WERI-Rb-1 (cell line): Measurements from ENCODE around the gene CACNA2D2.
A peak's percentile ranks its signal among the peaks of the same experiment; 100 is the strongest.

Experiments used
- DNase-seq: peaks from one replicate; pipeline ENCODE4 v3.0.0-alpha.2; 2020
- H3K27ac ChIP-seq: fragments of 250-450 bp; sonication (Bioruptor Pico); 2 replicates; pipeline ENCODE4 v1.5.1; 2020; ENCODE audit warnings: mild to moderate bottlenecking, moderate library complexity
- H3K27me3 ChIP-seq: fragments of 250-450 bp; sonication (Bioruptor Pico); 2 replicates; pipeline ENCODE4 v1.5.1; 2021; ENCODE audit warnings: mild to moderate bottlenecking, low read depth, moderate library complexity; ENCODE audit not compliant: insufficient read depth, severe bottlenecking
- H3K36me3 ChIP-seq: fragments of 250-450 bp; sonication (Bioruptor Pico); 2 replicates; pipeline ENCODE4 v1.5.1; 2020; ENCODE audit warnings: mild to moderate bottlenecking, moderate library complexity
- H3K4me3 ChIP-seq: 2 replicates; pipeline ENCODE4 v1.5.1; 2011; ENCODE audit warnings: low read depth, mild to moderate bottlenecking, control low read depth, low read length
- H3K9me3 ChIP-seq: fragments of 250-450 bp; sonication (Bioruptor Pico); 2 replicates; pipeline ENCODE4 v1.5.1; 2021; ENCODE audit warnings: mild to moderate bottlenecking, moderate library complexity; ENCODE audit not compliant: severe bottlenecking
- TF ChIP-seq, protein P1 (sequence below): IDR thresholded peaks from 2 replicates; pipeline ENCODE4 v1.5.1; 2011; ENCODE audit warnings: low read depth, mild to moderate bottlenecking, control low read depth, inconsistent platforms, low read length

The CACNA2D2 gene

DNA sequence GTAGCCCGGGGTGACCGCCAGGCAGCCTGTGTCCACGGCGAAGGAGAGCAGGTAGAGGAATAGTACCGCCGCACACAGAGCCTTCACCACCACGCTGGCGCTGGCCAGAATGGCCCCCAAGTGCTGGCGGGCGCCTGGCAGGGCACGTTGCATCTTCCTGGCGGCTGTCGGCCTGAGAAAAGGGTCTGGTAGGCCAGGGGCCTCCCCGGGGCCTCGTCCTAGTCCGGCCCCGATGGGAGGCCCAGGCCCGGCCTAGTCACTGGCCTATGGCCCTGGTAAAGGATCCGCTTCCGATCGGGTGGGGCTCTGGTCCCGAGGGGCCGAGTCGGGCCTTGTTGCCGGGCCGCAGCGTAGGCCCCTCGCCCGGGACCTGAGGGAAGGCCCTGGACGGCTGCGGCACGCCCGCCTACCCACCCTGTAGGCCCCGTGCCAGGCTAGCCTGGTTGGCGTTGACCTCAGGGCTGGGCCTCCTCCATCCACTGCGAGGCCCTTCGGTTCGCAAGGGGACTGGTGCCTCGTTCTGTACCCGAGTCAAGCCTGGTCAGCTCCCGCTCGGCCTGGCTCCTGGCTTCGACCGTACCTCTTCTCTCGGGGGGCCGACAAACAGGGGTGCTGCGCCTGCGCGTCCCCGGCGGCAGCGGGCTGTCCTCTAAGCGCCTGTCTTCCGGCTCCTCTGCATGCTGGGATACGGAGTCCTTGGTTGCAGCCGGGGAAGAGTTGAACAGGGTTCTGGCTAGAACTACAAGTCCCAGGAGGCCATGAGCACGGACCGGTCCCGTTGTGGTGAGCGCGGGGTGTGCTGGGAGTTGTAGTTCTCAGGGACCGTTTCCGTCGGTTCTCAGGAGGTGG is 144.3 kb downstream of the CACNA2D2 start, which contains the start of gene TMEM115:
TMEM115 (minus strand) TSS at position 611 of the 849 bp plus-strand sequence; CDS start at position 153, 458 bp downstream.
- H3K36me3 ChIP-seq, result peaks cover 43% of the 10 kb centered on the region
- no peaks in the 10 kb centered on the region for H3K27me3 ChIP-seq
- H3K9me3 ChIP-seq, result no peaks in the 10 kb centered on the region
- TF ChIP-seq, protein P1, sequence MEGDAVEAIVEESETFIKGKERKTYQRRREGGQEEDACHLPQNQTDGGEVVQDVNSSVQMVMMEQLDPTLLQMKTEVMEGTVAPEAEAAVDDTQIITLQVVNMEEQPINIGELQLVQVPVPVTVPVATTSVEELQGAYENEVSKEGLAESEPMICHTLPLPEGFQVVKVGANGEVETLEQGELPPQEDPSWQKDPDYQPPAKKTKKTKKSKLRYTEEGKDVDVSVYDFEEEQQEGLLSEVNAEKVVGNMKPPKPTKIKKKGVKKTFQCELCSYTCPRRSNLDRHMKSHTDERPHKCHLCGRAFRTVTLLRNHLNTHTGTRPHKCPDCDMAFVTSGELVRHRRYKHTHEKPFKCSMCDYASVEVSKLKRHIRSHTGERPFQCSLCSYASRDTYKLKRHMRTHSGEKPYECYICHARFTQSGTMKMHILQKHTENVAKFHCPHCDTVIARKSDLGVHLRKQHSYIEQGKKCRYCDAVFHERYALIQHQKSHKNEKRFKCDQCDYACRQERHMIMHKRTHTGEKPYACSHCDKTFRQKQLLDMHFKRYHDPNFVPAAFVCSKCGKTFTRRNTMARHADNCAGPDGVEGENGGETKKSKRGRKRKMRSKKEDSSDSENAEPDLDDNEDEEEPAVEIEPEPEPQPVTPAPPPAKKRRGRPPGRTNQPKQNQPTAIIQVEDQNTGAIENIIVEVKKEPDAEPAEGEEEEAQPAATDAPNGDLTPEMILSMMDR, result no peak
- DNase-seq, result peak; percentile 97
- H3K27ac ChIP-seq, result peak within 1 kb of the TSS; percentile 84
- peak within 1 kb of the TSS; percentile 92 for H3K4me3 ChIP-seq

DNA sequence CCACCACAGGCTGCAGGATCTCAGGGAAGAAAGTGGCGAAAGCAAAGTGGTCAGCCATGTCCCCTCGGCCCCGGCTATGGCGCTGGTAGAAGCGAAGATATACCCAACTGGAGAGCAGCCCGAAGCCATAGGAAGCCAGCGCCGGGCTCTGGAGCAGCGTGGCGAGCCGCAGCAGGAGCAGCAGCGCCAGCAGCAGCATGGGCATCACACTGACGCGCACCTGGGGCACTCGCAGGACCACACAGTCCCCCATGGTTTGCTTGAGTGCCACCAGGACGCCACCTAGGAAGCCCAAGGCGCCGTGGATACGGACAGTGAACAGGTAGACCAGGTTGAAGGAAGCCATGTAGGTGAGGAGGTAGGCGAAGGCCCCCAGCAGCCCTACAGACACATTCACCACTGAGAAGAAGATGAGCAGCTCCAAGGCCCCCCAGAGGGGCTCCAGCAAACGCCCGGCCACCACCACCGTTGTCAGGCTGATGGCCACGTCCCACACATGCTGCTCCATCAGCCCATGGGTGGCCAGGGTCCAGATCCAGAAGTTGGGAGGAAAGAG is 145.0 kb downstream of the CACNA2D2 start:
- Histone ChIP-seq H3K4me3 (peak overlapping the region; percentile 92), H3K27me3 (no peaks in the 10 kb centered on the region), H3K27ac (peak overlapping the region; percentile 84), H3K36me3 (peaks cover 50% of the 10 kb centered on the region), H3K9me3 (no peaks in the 10 kb centered on the region)
- TF ChIP-seq, protein P1, result no peak
- no peak for DNase-seq

DNA sequence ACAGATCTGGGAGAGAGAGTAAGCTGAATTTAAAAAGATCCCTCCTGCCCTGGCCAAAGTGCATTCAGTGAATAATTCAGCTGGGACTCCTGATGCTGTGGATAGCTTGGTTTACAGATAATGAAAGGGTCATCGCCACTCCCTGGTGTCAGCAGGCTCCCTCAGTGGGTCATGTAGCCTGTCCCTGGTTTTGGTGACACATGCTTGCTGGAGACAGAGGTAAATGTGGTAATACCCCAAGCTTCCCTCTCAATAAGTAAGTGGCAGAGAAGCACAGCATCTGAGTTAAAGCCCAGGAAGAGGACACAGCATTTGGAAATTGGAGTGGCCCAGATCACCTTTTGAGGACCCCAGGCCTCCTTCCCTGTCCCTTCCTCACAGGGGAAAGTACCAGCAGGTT is 146.0 kb downstream of the CACNA2D2 start:
- H3K4me3 ChIP-seq, result no peak overlapping the region

DNA sequence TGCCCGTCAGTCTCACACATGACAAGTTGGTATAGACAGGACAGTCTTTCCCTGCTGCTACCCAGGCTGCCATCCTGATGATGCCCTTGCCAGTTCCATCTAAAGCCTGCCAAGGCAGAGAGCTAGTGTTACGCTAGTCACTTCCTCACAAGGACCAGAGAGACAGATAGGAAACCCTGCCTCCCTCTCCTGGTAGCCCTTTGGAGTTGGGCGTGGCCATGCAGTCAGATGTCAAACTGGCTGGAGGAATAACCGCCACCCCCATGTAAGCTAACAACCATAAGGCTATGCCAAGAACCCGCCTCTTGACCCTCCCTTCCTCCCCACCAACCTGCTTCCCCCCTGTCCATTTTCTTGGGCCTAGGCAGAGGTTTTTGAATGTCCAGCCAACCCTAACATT is 146.9 kb downstream of the CACNA2D2 start:
- peaks cover 54% of the 10 kb centered on the region for H3K36me3 ChIP-seq
- H3K27me3 ChIP-seq, result no peaks in the 10 kb centered on the region
- no peaks in the 10 kb centered on the region for H3K9me3 ChIP-seq
- H3K4me3 ChIP-seq, result no peak overlapping the region
- TF ChIP-seq, protein P1, result no peak
- DNase-seq, result no peak
- H3K27ac ChIP-seq, result no peak overlapping the region

More for the DNA sequence above, 146.0 kb downstream of the CACNA2D2 start:
- no peak for DNase-seq
- Histone ChIP-seq H3K36me3 (peaks cover 54% of the 10 kb centered on the region), H3K27ac (no peak overlapping the region), H3K27me3 (no peaks in the 10 kb centered on the region), H3K9me3 (no peaks in the 10 kb centered on the region)
- TF ChIP-seq, protein P1, result no peak

DNA sequence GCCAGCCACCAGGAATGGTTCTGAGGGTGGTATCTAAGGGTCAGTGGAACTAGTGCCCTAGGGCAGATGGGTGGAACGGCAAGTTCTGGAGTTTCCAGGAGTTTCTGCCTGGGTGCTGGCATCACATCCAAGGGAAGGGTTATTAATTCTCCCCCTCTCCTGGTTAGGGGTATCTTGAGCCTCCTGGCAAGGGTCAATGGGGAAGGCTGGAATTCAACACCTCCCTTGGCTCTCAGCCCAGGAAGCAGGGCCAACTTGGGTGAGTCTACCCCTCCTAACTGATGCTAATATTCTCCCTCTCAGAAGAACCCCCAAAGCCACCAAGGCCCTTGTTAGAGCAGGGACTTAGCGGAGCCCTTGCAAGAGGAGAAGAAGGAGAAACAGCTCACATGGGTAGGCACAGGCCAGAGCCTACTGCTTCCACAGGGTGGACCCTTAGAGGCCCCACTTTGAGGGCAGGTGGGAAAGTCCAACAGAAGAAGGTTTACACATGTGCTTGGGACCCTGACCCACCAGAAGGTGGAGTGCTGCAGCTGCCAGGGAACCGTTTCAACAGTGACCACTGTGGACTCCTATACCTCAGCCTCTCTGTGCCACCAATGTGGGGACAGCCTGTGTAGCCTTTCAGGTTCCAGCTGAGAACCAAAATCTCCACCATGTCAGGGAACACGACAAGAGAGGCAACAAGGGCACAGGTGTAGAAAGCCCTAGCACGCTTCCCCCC is 147.4 kb downstream of the CACNA2D2 start:
- Histone ChIP-seq H3K9me3 (no peaks in the 10 kb centered on the region), H3K4me3 (no peak overlapping the region), H3K27me3 (no peaks in the 10 kb centered on the region), H3K27ac (no peak overlapping the region), H3K36me3 (peaks cover 54% of the 10 kb centered on the region)
- DNase-seq, result no peak
- TF ChIP-seq, protein P1, result peak; percentile 44
